Neural cell (in vitro differentiated cells): ENCODE measurements around the gene TARS3. TPM values are rescaled to one million over a fixed set of nuclear protein-coding genes. Genes with fewer than 3 reads are reported as not detected.

Experiments used
- H2AFZ ChIP-seq: fragments of 200-600, 300-800 bp; sonication (generic), shearing (Covaris generic); 2 replicates; pipeline ENCODE4 v1.6.0; 2014; ENCODE audit warnings: low read depth, mild to moderate bottlenecking, antibody characterized with exemption, low read length, moderate library complexity
- H3F3A ChIP-seq: fragments of 200-600 bp; shearing (Covaris generic); 2 replicates; pipeline ENCODE4 v1.6.1; 2016; ENCODE audit warnings: mild to moderate bottlenecking, moderate library complexity, mixed read lengths, antibody characterized with exemption, low read length; ENCODE audit not compliant: insufficient read depth, poor library complexity, severe bottlenecking
- H3K27ac ChIP-seq: fragments of 200-600, 300-800 bp; sonication (generic), shearing (Covaris generic); 2 replicates; pipeline ENCODE4 v1.5.1; 2014; ENCODE audit warnings: mild to moderate bottlenecking, low read length, moderate library complexity
- H3K27me3 ChIP-seq: fragments of 300-800, 200-600 bp; sonication (generic), shearing (Covaris generic); 2 replicates; pipeline ENCODE4 v1.6.0; 2014; ENCODE audit warnings: mild to moderate bottlenecking, low read depth, low read length, moderate library complexity; ENCODE audit not compliant: insufficient read depth
- H3K36me3 ChIP-seq: fragments of 300-800, 200-600 bp; sonication (generic), shearing (Covaris generic); 2 replicates; pipeline ENCODE4 v1.5.1; 2014; ENCODE audit warnings: mild to moderate bottlenecking, antibody characterized with exemption, low read length, moderate library complexity; ENCODE audit not compliant: insufficient read depth
- H3K4me2 ChIP-seq: fragments of 300-800, 200-600 bp; sonication (generic), shearing (Covaris generic); 2 replicates; pipeline ENCODE4 v1.6.0; 2014; ENCODE audit warnings: mild to moderate bottlenecking, low read length
- H3K4me3 ChIP-seq: fragments of 300-800, 200-600 bp; sonication (generic), shearing (Covaris generic); 2 replicates; pipeline ENCODE4 v1.5.1; 2014; ENCODE audit warnings: mild to moderate bottlenecking, low read length, moderate library complexity
- H3K79me2 ChIP-seq: fragments of 200-600 bp; shearing (Covaris generic); replicated peaks from 2 replicates; pipeline ENCODE4 v1.6.0; 2014; ENCODE audit warnings: mild to moderate bottlenecking, low read length, moderate library complexity; ENCODE audit not compliant: insufficient read depth
- H3K9ac ChIP-seq: fragments of 300-800, 200-600 bp; sonication (generic), shearing (Covaris generic); 2 replicates; pipeline ENCODE4 v1.6.1; 2016; ENCODE audit warnings: mild to moderate bottlenecking, low read length, mixed read lengths
- H3K9me2 ChIP-seq: fragments of 200-600 bp; shearing (Covaris generic); 2 replicates; pipeline ENCODE4 v1.6.1; 2016; ENCODE audit warnings: mild to moderate bottlenecking, low read length, mixed read lengths; ENCODE audit not compliant: insufficient read depth
- H3K9me3 ChIP-seq: fragments of 200-600, 300-800 bp; sonication (generic), shearing (Covaris generic); 2 replicates; pipeline ENCODE4 v1.6.1; 2016; ENCODE audit warnings: mild to moderate bottlenecking, mixed run types, low read length, moderate library complexity, mixed read lengths
- H4K20me1 ChIP-seq: fragments of 200-600 bp; shearing (Covaris generic); 2 replicates; pipeline ENCODE4 v1.6.1; 2016; ENCODE audit warnings: mild to moderate bottlenecking, mixed run types; ENCODE audit not compliant: insufficient read depth
- CTCF ChIP-seq: fragments of 450-650 bp; IDR thresholded peaks from 2 replicates; pipeline ENCODE4 v1.5.1; 2014; ENCODE audit warnings: antibody characterized with exemption, mild to moderate bottlenecking, moderate library complexity; ENCODE audit not compliant: poor library complexity, severe bottlenecking
- EP300 ChIP-seq: fragments of 450-650 bp; conservative IDR thresholded peaks from 2 replicates; pipeline ENCODE4 v1.6.1; 2014; ENCODE audit warnings: antibody characterized with exemption, mild to moderate bottlenecking, moderate library complexity; ENCODE audit not compliant: poor library complexity, severe bottlenecking
- EZH2 ChIP-seq: fragments of 200-600, 300-800 bp; shearing (Covaris generic), sonication (generic); IDR thresholded peaks from 2 replicates; pipeline ENCODE4 v1.6.1; 2014; ENCODE audit warnings: antibody characterized with exemption, low read length, borderline replicate concordance, mild to moderate bottlenecking; ENCODE audit not compliant: insufficient read depth, poor library complexity, severe bottlenecking
- MXI1 ChIP-seq: fragments of 450-650 bp; conservative IDR thresholded peaks from 2 replicates; pipeline ENCODE4 v1.6.1; 2014; ENCODE audit warnings: antibody characterized with exemption, mild to moderate bottlenecking; ENCODE audit not compliant: poor library complexity, severe bottlenecking
- POLR2AphosphoS5 ChIP-seq: IDR thresholded peaks from 2 replicates; pipeline ENCODE4 v1.6.1; 2012
- RAD21 ChIP-seq: fragments of 450-650 bp; conservative IDR thresholded peaks from 2 replicates; pipeline ENCODE4 v1.6.1; 2014; ENCODE audit warnings: antibody characterized with exemption, mild to moderate bottlenecking, moderate library complexity
- REST ChIP-seq: IDR thresholded peaks from 2 replicates; pipeline ENCODE4 v1.6.1; 2012; ENCODE audit warnings: borderline replicate concordance
- SMC3 ChIP-seq: fragments of 450-650 bp; conservative IDR thresholded peaks from 2 replicates; pipeline ENCODE4 v1.6.1; 2014; ENCODE audit warnings: antibody characterized with exemption, mild to moderate bottlenecking, moderate library complexity; ENCODE audit not compliant: poor library complexity
- TAF1 ChIP-seq: IDR thresholded peaks from 2 replicates; pipeline ENCODE4 v1.6.1; 2012; ENCODE audit warnings: low read depth
- polyA plus RNA-seq: library from polyadenylated mRNA; depleted of rRNA; stranded (reverse); fragments of >200 nt; gene quantifications from 2 replicates; pipeline ENCODE4 v1.2.3, GENCODE V29; 2014

The TARS3 gene
- polyA plus RNA-seq, 1 donor from 2014 or later = 27.1 TPM

- Histone ChIP-seq H3K36me3 (no peaks in the 10 kb centered on the region), H3K27me3 (no peaks in the 10 kb centered on the region), H3K27ac (no peak overlapping the region), H3K4me3 (no peak overlapping the region), H3K4me2 (no peak overlapping the region), H4K20me1 (no peaks in the 10 kb centered on the region), H3K9me3 (no peaks in the 10 kb centered on the region), H3K9ac (no peak overlapping the region), H2AFZ (no peak overlapping the region), H3F3A (no peaks in the 10 kb centered on the region), H3K9me2 (no peaks in the 10 kb centered on the region), H3K79me2 (peaks cover 37% of the 10 kb centered on the region)
- no peak for TF ChIP-seq RAD21
- TF ChIP-seq TAF1 = no peak
- no peak for TF ChIP-seq EP300
- TF ChIP-seq REST = no peak
- TF ChIP-seq MXI1 = no peak
- no peak for TF ChIP-seq EZH2
- no peak for TF ChIP-seq SMC3
- TF ChIP-seq CTCF = no peak
Observed at GRCh38 chr15:101648356-101648755, 75.9 kb downstream of the TARS3 start.

GRCh38 chr15:101647251-101647650 lies 77.0 kb downstream of the TARS3 start:
- no peak for TF ChIP-seq RAD21
- no peak for TF ChIP-seq POLR2AphosphoS5
- no peak for TF ChIP-seq EZH2
- TF ChIP-seq CTCF = no peak
- TF ChIP-seq MXI1 = no peak
- Histone ChIP-seq H3K36me3 (no peaks in the 10 kb centered on the region), H3K4me3 (no peak overlapping the region), H3K79me2 (peaks cover 37% of the 10 kb centered on the region), H2AFZ (no peak overlapping the region), H3K9me2 (no peaks in the 10 kb centered on the region), H3F3A (no peaks in the 10 kb centered on the region), H4K20me1 (no peaks in the 10 kb centered on the region), H3K27me3 (no peaks in the 10 kb centered on the region), H3K9ac (no peak overlapping the region), H3K9me3 (no peaks in the 10 kb centered on the region), H3K4me2 (no peak overlapping the region), H3K27ac (no peak overlapping the region)
